ENCODE data around the gene ASPSCR1. TPM values are rescaled to one million over a fixed set of nuclear protein-coding genes. Genes with fewer than 3 reads are reported as not detected.

ASPSCR1 gene
- total RNA-seq, 1 donor from 2014 or later = 13.1 TPM

- peak; percentile 63 for DNase-seq (ENCODE audit: low spot score)
- Histone ChIP-seq H4K20me1 (ENCODE audit: low read depth) (no peaks in the 10 kb centered on the region), H3K36me3 (no peaks in the 10 kb centered on the region), H3K4me2 (peak overlapping the region; percentile 55), H3K9me3 (ENCODE audit: low read depth) (no peaks in the 10 kb centered on the region), H2AFZ (replicated peaks) (no peak overlapping the region), H3K79me2 (ENCODE audit: low read depth) (peaks cover 4% of the 10 kb centered on the region), H3K27me3 (no peaks in the 10 kb centered on the region), H3K27ac (peak overlapping the region; percentile 78), H3F3A (ENCODE audit: low read depth) (peaks cover 31% of the 10 kb centered on the region), H3K4me3 (no peak overlapping the region), H3K4me1 (peaks cover 36% of the 10 kb centered on the region), H3K9ac (peak overlapping the region; percentile 12)
- H3K36me3 Mint-ChIP-seq = peaks cover 8% of the 10 kb centered on the region
- peaks cover 8% of the 10 kb centered on the region for H3K27me3 Mint-ChIP-seq (ENCODE audit: insufficient read depth, low read depth)
- TF ChIP-seq EZH2phosphoT487 (IDR thresholded peaks at IDR 0.05) (no peak), EZH2 (IDR thresholded peaks at IDR 0.05) (no peak)
- TF ChIP-seq, protein P1, sequence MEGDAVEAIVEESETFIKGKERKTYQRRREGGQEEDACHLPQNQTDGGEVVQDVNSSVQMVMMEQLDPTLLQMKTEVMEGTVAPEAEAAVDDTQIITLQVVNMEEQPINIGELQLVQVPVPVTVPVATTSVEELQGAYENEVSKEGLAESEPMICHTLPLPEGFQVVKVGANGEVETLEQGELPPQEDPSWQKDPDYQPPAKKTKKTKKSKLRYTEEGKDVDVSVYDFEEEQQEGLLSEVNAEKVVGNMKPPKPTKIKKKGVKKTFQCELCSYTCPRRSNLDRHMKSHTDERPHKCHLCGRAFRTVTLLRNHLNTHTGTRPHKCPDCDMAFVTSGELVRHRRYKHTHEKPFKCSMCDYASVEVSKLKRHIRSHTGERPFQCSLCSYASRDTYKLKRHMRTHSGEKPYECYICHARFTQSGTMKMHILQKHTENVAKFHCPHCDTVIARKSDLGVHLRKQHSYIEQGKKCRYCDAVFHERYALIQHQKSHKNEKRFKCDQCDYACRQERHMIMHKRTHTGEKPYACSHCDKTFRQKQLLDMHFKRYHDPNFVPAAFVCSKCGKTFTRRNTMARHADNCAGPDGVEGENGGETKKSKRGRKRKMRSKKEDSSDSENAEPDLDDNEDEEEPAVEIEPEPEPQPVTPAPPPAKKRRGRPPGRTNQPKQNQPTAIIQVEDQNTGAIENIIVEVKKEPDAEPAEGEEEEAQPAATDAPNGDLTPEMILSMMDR (IDR thresholded peaks at IDR 0.05) = no peak
- H3K4me1 Mint-ChIP-seq = peaks cover 40% of the 10 kb centered on the region
- H3K27ac Mint-ChIP-seq = peak overlapping the region; percentile 98
- H3K4me3 Mint-ChIP-seq = peak overlapping the region; percentile 15
- peaks cover 2% of the 10 kb centered on the region for H3K9me3 Mint-ChIP-seq
Measured at GRCh38 chr17:81991684-81992305, 14.4 kb downstream of the ASPSCR1 start.

- no peaks in the 10 kb centered on the region for H3K9me3 ChIP-seq (ENCODE audit: low read depth)
- Mint-ChIP-seq H3K4me3 (peak overlapping the region; percentile 55), H3K27me3 (ENCODE audit: insufficient read depth, low read depth) (peaks cover 7% of the 10 kb centered on the region), H3K36me3 (peaks cover 8% of the 10 kb centered on the region), H3K27ac (peak overlapping the region; percentile 98), H3K9me3 (peaks cover 2% of the 10 kb centered on the region), H3K4me1 (peaks cover 40% of the 10 kb centered on the region)
- H3K27me3 ChIP-seq = no peaks in the 10 kb centered on the region
- no peaks in the 10 kb centered on the region for H4K20me1 ChIP-seq (ENCODE audit: low read depth)
- peaks cover 31% of the 10 kb centered on the region for H3F3A ChIP-seq (ENCODE audit: low read depth)
- peak; percentile 66 for DNase-seq (ENCODE audit: low spot score)
- H3K4me2 ChIP-seq = peak overlapping the region; percentile 55
- no peak overlapping the region for H3K4me3 ChIP-seq
- peak overlapping the region; percentile 12 for H3K9ac ChIP-seq
- H3K36me3 ChIP-seq = no peaks in the 10 kb centered on the region
- peaks cover 4% of the 10 kb centered on the region for H3K79me2 ChIP-seq (ENCODE audit: low read depth)
- peaks cover 36% of the 10 kb centered on the region for H3K4me1 ChIP-seq
- no peak overlapping the region for H2AFZ ChIP-seq (replicated peaks)
- peak overlapping the region; percentile 78 for H3K27ac ChIP-seq
- TF ChIP-seq EZH2 (IDR thresholded peaks at IDR 0.05) = no peak
Measured at GRCh38 chr17:81992306-81993102, 15.1 kb downstream of the ASPSCR1 start.

- DNase-seq (ENCODE audit: low spot score) = peak; percentile 47
- Mint-ChIP-seq H3K36me3 (peaks cover 8% of the 10 kb centered on the region), H3K27me3 (ENCODE audit: insufficient read depth, low read depth) (peaks cover 5% of the 10 kb centered on the region), H3K4me3 (peak overlapping the region; percentile 58), H3K9me3 (peaks cover 2% of the 10 kb centered on the region), H3K4me1 (peaks cover 45% of the 10 kb centered on the region), H3K27ac (peak overlapping the region; percentile 79)
- no peaks in the 10 kb centered on the region for H4K20me1 ChIP-seq (ENCODE audit: low read depth)
- H3K4me3 ChIP-seq = no peak overlapping the region
- no peaks in the 10 kb centered on the region for H3K36me3 ChIP-seq
- TF ChIP-seq, protein P1 (IDR thresholded peaks at IDR 0.05) = no peak
- TF ChIP-seq EZH2 (IDR thresholded peaks at IDR 0.05) (no peak), EZH2phosphoT487 (IDR thresholded peaks at IDR 0.05) (no peak)
- H2AFZ ChIP-seq (replicated peaks) = no peak overlapping the region
- no peaks in the 10 kb centered on the region for H3K9me3 ChIP-seq (ENCODE audit: low read depth)
- H3K79me2 ChIP-seq (ENCODE audit: low read depth) = peaks cover 4% of the 10 kb centered on the region
- H3F3A ChIP-seq (ENCODE audit: low read depth) = peaks cover 31% of the 10 kb centered on the region
- no peaks in the 10 kb centered on the region for H3K27me3 ChIP-seq
- peaks cover 36% of the 10 kb centered on the region for H3K4me1 ChIP-seq
- H3K27ac ChIP-seq = peak overlapping the region; percentile 63
- no peak overlapping the region for H3K9ac ChIP-seq
- peak overlapping the region; percentile 35 for H3K4me2 ChIP-seq
Measured at GRCh38 chr17:81993729-81994592, 16.5 kb downstream of the ASPSCR1 start.
